A549 (cell line): Measurements from ENCODE around the gene SMG6. TPM values are rescaled to one million over a fixed set of nuclear protein-coding genes. Genes with fewer than 3 reads are reported as not detected.

Experiments used
- ATAC-seq, 2 experiments: fragments of 200-7000 bp in 1 of 2; fragments of >200 bp in 1 of 2; cut with Nextera tagmentation in 1 of 2; cut with Tn5 transposase in 1 of 2; 3 replicates each; pipeline versions ENCODE4 v1.8.0 to v1.9.1; 2018 to 2020; ENCODE audit warnings: mild to moderate bottlenecking in 1 of 2, moderate library complexity in 1 of 2
- CTCF ChIA-PET: fragments of 300-600 bp; sonication (Branson Sonifier 250); formaldehyde crosslinking; extraction: SDS; loops from one replicate; lab custom pipeline; 2021; ENCODE audit warnings: antibody characterized with exemption, inconsistent platforms; lab: Yijun Ruan, JAX
- POLR2A ChIA-PET: fragments of 350-600 bp; formaldehyde crosslinking; extraction: SDS; loops from one replicate; lab custom pipeline; 2021; ENCODE audit warnings: antibody characterized with exemption, inconsistent platforms; lab: Yijun Ruan, JAX
- DNase-seq, 2 experiments: peaks; one replicate each; pipeline versions ENCODE4 v3.0.0 to v3.0.0-alpha.2; 2011 to 2016; ENCODE audit warnings: low read depth in 1 of 2, low spot score in 1 of 2
- FAIRE-seq: peaks from 2 replicates; lab custom pipeline; 2011; peaks lifted over from hg19 to GRCh38; lab: Jason Lieb, UNC
- H3K27ac ChIP-seq, 2 experiments: fragments of >200 bp; sonication (Bioruptor Twin); formaldehyde crosslinking; 3 replicates each; pipeline ENCODE4 v1.5.1; 2016 to 2017
- H3K4me1 ChIP-seq: fragments of >200 bp; sonication (Bioruptor Twin); formaldehyde crosslinking; 3 replicates; pipeline ENCODE4 v1.6.1; 2016
- H3K4me2 ChIP-seq: fragments of >200 bp; sonication (Bioruptor Twin); formaldehyde crosslinking; 3 replicates; pipeline ENCODE4 v1.6.1; 2016
- H3K4me3 ChIP-seq: fragments of >200 bp; sonication (Bioruptor Twin); formaldehyde crosslinking; 3 replicates; pipeline ENCODE4 v1.5.1; 2016
- H3K9me3 ChIP-seq: fragments of >200 bp; sonication (Bioruptor Twin); formaldehyde crosslinking; 3 replicates; pipeline ENCODE4 v1.6.1; 2016
- BCL3 ChIP-seq: fragments of >200 bp; sonication (Bioruptor Twin); formaldehyde crosslinking; IDR thresholded peaks from 3 replicates; pipeline ENCODE4 v1.6.1; 2016
- CEBPB ChIP-seq, 2 experiments: fragments of >200 bp in 1 of 2; sonication (Bioruptor Twin) in 1 of 2; formaldehyde crosslinking in 1 of 2; IDR thresholded peaks; 2 replicates each; pipeline ENCODE4 v1.6.1; 2012 to 2016
- CHD2 ChIP-seq: fragments of 150-350 bp; IDR thresholded peaks from 2 replicates; pipeline ENCODE4 v1.6.1; 2014; ENCODE audit warnings: low read length; ENCODE audit not compliant: partially characterized antibody
- CHD4 ChIP-seq: fragments of 200-600 bp; sonication (generic); IDR thresholded peaks from 2 replicates; pipeline ENCODE4 v1.6.1; 2016; ENCODE audit warnings: antibody characterized with exemption, mild to moderate bottlenecking, borderline replicate concordance
- FOSL2 ChIP-seq, 2 experiments: fragments of 450-650 bp in 1 of 2; fragments of >200 bp in 1 of 2; sonication (Bioruptor Twin) in 1 of 2; formaldehyde crosslinking; IDR thresholded peaks; 2 replicates each; pipeline versions ENCODE4 v1.5.0 to v1.6.1; 2016 to 2020; ENCODE audit warnings: mild to moderate bottlenecking in 1 of 2, moderate library complexity in 1 of 2
- GATA3 ChIP-seq: IDR thresholded peaks from 2 replicates; pipeline ENCODE4 v1.6.1; 2012; ENCODE audit warnings: borderline replicate concordance
- HES2 ChIP-seq: fragments of >200 bp; sonication (Bioruptor Twin); formaldehyde crosslinking; IDR thresholded peaks from 2 replicates; pipeline ENCODE4 v1.6.1; 2016
- JUN ChIP-seq, 2 experiments: fragments of >200 bp; sonication (Bioruptor Twin); formaldehyde crosslinking; IDR thresholded peaks; 2 replicates in 1 of 2; 3 replicates in 1 of 2; pipeline ENCODE4 v1.6.1; 2016 to 2017
- JUNB ChIP-seq: fragments of >200 bp; sonication (Bioruptor Twin); formaldehyde crosslinking; IDR thresholded peaks from 2 replicates; pipeline ENCODE4 v1.6.1; 2016
- KDM1A ChIP-seq: fragments of 200-600 bp; sonication (generic); IDR thresholded peaks from 2 replicates; pipeline ENCODE4 v1.6.1; 2016; ENCODE audit warnings: low read depth, mild to moderate bottlenecking
- MAFK ChIP-seq: fragments of 450-650 bp; IDR thresholded peaks from 2 replicates; pipeline ENCODE4 v1.6.1; 2014; ENCODE audit not compliant: partially characterized antibody
- MAX ChIP-seq: IDR thresholded peaks from 2 replicates; pipeline ENCODE4 v1.6.1; 2012
- MAZ ChIP-seq: fragments of 150-350 bp; IDR thresholded peaks from 2 replicates; pipeline ENCODE4 v1.6.1; 2014; ENCODE audit warnings: antibody characterized with exemption, low read depth, low read length, borderline replicate concordance
- PHF8 ChIP-seq: fragments of 200-600 bp; sonication (generic); IDR thresholded peaks from 2 replicates; pipeline ENCODE4 v1.6.1; 2016; ENCODE audit warnings: low read depth, mild to moderate bottlenecking, antibody characterized with exemption, moderate library complexity, borderline replicate concordance
- POLR2AphosphoS2 ChIP-seq: conservative IDR thresholded peaks from 2 replicates; pipeline ENCODE4 v1.6.1; 2012; ENCODE audit warnings: low read length, improper control_type of control experiment, inconsistent platforms
- RAD21 ChIP-seq, 2 experiments: fragments of >200 bp in 1 of 2; sonication (Bioruptor Twin) in 1 of 2; formaldehyde crosslinking in 1 of 2; IDR thresholded peaks in 1 of 2; conservative IDR thresholded peaks in 1 of 2; 2 replicates in 1 of 2; 3 replicates in 1 of 2; pipeline ENCODE4 v1.6.1; 2012 to 2018; ENCODE audit warnings: inconsistent platforms in 1 of 2
- RNF2 ChIP-seq: fragments of 200-600 bp; sonication (generic); IDR thresholded peaks from 2 replicates; pipeline ENCODE4 v1.6.1; 2016; ENCODE audit warnings: low read depth, mild to moderate bottlenecking, antibody characterized with exemption, moderate library complexity, borderline replicate concordance
- TP53 ChIP-seq: fragments of 250-450 bp; sonication (Bioruptor Pico); IDR thresholded peaks from 2 replicates; pipeline ENCODE4 v1.5.0; 2021; ENCODE audit warnings: mild to moderate bottlenecking, moderate library complexity
- ZNF302 ChIP-seq: fragments of 250-450 bp; sonication (Bioruptor Pico); IDR thresholded peaks from 2 replicates; pipeline ENCODE4 v1.9.0; 2021; ENCODE audit warnings: inconsistent platforms, mild to moderate bottlenecking, moderate library complexity
- WGBS: methylation state at CpG from one replicate; pipeline ENCODE4 v1.1.6; 2017; ENCODE audit errors: missing lambda C conversion rate; 5-methylcytosine and 5-hydroxymethylcytosine counted together
- polyA plus RNA-seq, 4 experiments: library from polyadenylated mRNA; depleted of rRNA in 3 of 4; stranded (reverse); fragments of >200 nt; fragmentation: RNase III in 1 of 4; extraction: RNeasy Plus Mini Kit Qiagen cat#74134 plus additional on column Dnase treatment in 1 of 4; gene quantifications; 2 replicates in 3 of 4; 3 replicates in 1 of 4; pipeline ENCODE4 v1.2.3, GENCODE V29; 2011 to 2017

The SMG6 gene
- polyA plus RNA-seq, 2 of the 4 experiments (the other 2 are of a cell fraction): 4.7 to 17.0 TPM

- Histone ChIP-seq H3K27ac (peak overlapping the region; percentile 94 to 99), H3K9me3 (no peaks in the 10 kb centered on the region), H3K4me1 (peaks cover 20% of the 10 kb centered on the region), H3K4me2 (peak overlapping the region; percentile 100), H3K4me3 (peak overlapping the region; percentile 99)
- CTCF ChIA-PET: interaction anchor here (1.2 to 8.1 kb wide), 7 partner anchors 9 to 283 kb away, joined by 3 to 79 read pairs (median 11); partner anchors contain the start of gene HIC1
- 24% methylated on average over 5 of the region's 5 CpGs for WGBS
- no peak for FAIRE-seq
- no peak for DNase-seq
- POLR2A ChIA-PET: interaction anchor here (0.6 to 3.2 kb wide), 6 partner anchors 8 to 76 kb away, joined by 3 to 37 read pairs (median 8); partner anchors contain the start of genes SMG6 and SRR
- ATAC-seq: no peak
- no peak for TF ChIP-seq RNF2
- TF ChIP-seq FOSL2 (IDR thresholded peaks at IDR 0.05): no peak
- peak; percentile 53 for TF ChIP-seq FOSL2 (CRISPR knock-in tag; IDR thresholded peaks at IDR 0.05)
Observed at GRCh38 chr17:2338315-2338657, 34.7 kb upstream of the SMG6 start.

- TF ChIP-seq CEBPB (IDR thresholded peaks at IDR 0.05): no peak
- TF ChIP-seq MAZ: no peak
- TF ChIP-seq PHF8: peak; percentile 49; the same call in 1 of the 2 replicates
- no peak for TF ChIP-seq MAFK
- no peak for TF ChIP-seq CHD2
- 0 out of 2 replicates have a peak, but pooled peaks have one; percentile 31 for TF ChIP-seq GATA3
- peak; percentile 45 to 52; a peak in 1 of 5 replicates for TF ChIP-seq JUN (IDR thresholded peaks at IDR 0.05)
- TF ChIP-seq ZNF302 (CRISPR knock-in tag): no peak
- no peak for TF ChIP-seq RAD21 (conservative IDR thresholded peaks at IDR 0.05 in 1 of 2, IDR thresholded peaks at IDR 0.05 in 1 of 2)
- no peak for TF ChIP-seq FOSL2 (IDR thresholded peaks at IDR 0.05)
- no peak for TF ChIP-seq FOSL2 (CRISPR knock-in tag; IDR thresholded peaks at IDR 0.05)
- no peak for TF ChIP-seq JUNB
- no peak for TF ChIP-seq HES2
- TF ChIP-seq MAX: peak; percentile 39
- peak; percentile 71; the same call in 1 of the 3 replicates for TF ChIP-seq BCL3
- no peak for TF ChIP-seq POLR2AphosphoS2
- TF ChIP-seq TP53 (CRISPR knock-in tag): no peak
- no peak for TF ChIP-seq KDM1A
- TF ChIP-seq CHD4: no peak
- H3K27ac ChIP-seq: peak overlapping the region; percentile 94 to 99
- peak; percentile 65 to 91 for DNase-seq
- POLR2A ChIA-PET: interaction anchor here (0.6 to 3.2 kb wide), 8 partner anchors 8 to 76 kb away, joined by 3 to 37 read pairs (median 6); partner anchors contain the start of genes SMG6 and SRR
- 2% methylated on average over 40 of the region's 92 CpGs for WGBS
- no peaks in the 10 kb centered on the region for H3K9me3 ChIP-seq
- H3K4me3 ChIP-seq: peak overlapping the region; percentile 99
- ATAC-seq: peak; percentile 65 to 67
- CTCF ChIA-PET: interaction anchor here (0.6 to 8.1 kb wide), 12 partner anchors 8 to 283 kb away, joined by 3 to 79 read pairs (median 8); partner anchors contain the start of gene HIC1
- peak overlapping the region; percentile 100 for H3K4me2 ChIP-seq
- FAIRE-seq: no peak
- H3K4me1 ChIP-seq: peaks cover 20% of the 10 kb centered on the region
Observed at GRCh38 chr17:2337544-2338314, 34.1 kb upstream of the SMG6 start.
